GM23338 (cell line): Measurements from ENCODE around the gene THOP1. TPM values are rescaled to one million over a fixed set of nuclear protein-coding genes. Genes with fewer than 3 reads are reported as not detected.

Experiments
- ATAC-seq: fragments of 200-7000 bp; cut with Tn5 transposase; 3 replicates; pipeline ENCODE4 v1.9.1; 2020
- DNase-seq: peaks from one replicate; pipeline ENCODE4 v3.0.0-alpha.2; 2015; ENCODE audit warnings: low spot score
- H2AFZ ChIP-seq: fragments of 200-600 bp; sonication (generic); 2 replicates; pipeline ENCODE4 v1.8.0; 2016; ENCODE audit warnings: antibody characterized with exemption, mild to moderate bottlenecking, moderate library complexity
- H3F3A ChIP-seq: fragments of 200-600 bp; sonication (generic); replicated peaks from 2 replicates; pipeline ENCODE4 v1.8.0; 2017; ENCODE audit warnings: antibody characterized with exemption, mixed run types, low read depth
- H3K27ac ChIP-seq: fragments of 200-600 bp; sonication (generic); 2 replicates; pipeline ENCODE4 v1.6.1; 2016; ENCODE audit warnings: low read depth
- H3K27me3 ChIP-seq: fragments of 200-600 bp; sonication (generic); 2 replicates; pipeline ENCODE4 v1.8.0; 2016; ENCODE audit warnings: mild to moderate bottlenecking, mixed run types, moderate library complexity; ENCODE audit not compliant: insufficient read depth
- H3K36me3 ChIP-seq: fragments of 200-600 bp; sonication (generic); 2 replicates; pipeline ENCODE4 v1.8.0; 2016; ENCODE audit warnings: mild to moderate bottlenecking; ENCODE audit not compliant: insufficient read depth
- H3K4me1 ChIP-seq: fragments of 200-600 bp; sonication (generic); 2 replicates; pipeline ENCODE4 v1.8.0; 2016; ENCODE audit warnings: mild to moderate bottlenecking, moderate library complexity; ENCODE audit not compliant: insufficient read depth
- H3K4me2 ChIP-seq: fragments of 200-600 bp; sonication (generic); 2 replicates; pipeline ENCODE4 v1.7.1; 2017; ENCODE audit warnings: mixed run types
- H3K4me3 ChIP-seq: fragments of 200-600 bp; sonication (generic); 2 replicates; pipeline ENCODE4 v1.6.1; 2016; ENCODE audit warnings: mixed run types
- H3K79me2 ChIP-seq: fragments of 200-600 bp; sonication (generic); replicated peaks from 2 replicates; pipeline ENCODE4 v1.8.0; 2017; ENCODE audit warnings: mild to moderate bottlenecking; ENCODE audit not compliant: insufficient read depth
- H3K9me2 ChIP-seq: fragments of 200-600 bp; sonication (generic); 2 replicates; pipeline ENCODE4 v1.8.0; 2017; ENCODE audit not compliant: insufficient read depth
- H4K20me1 ChIP-seq: fragments of 200-600 bp; sonication (generic); replicated peaks from 2 replicates; pipeline ENCODE4 v1.8.0; 2017; ENCODE audit warnings: mild to moderate bottlenecking; ENCODE audit not compliant: insufficient read depth
- H3K27ac Mint-ChIP-seq: 2 replicates; pipeline ENCODE4 v1.8.0; 2020; ENCODE audit warnings: inconsistent platforms, mild to moderate bottlenecking, moderate library complexity, mixed read lengths
- H3K27me3 Mint-ChIP-seq: 3 replicates; pipeline ENCODE4 v1.8.0; 2022; ENCODE audit warnings: low read depth, mild to moderate bottlenecking, moderate library complexity, mixed read lengths, inconsistent platforms; ENCODE audit not compliant: insufficient read depth, poor library complexity
- H3K36me3 Mint-ChIP-seq: 3 replicates; pipeline ENCODE4 v1.8.0; 2021; ENCODE audit warnings: low read depth, mild to moderate bottlenecking, inconsistent platforms, moderate library complexity, mixed read lengths
- H3K4me1 Mint-ChIP-seq: 3 replicates; pipeline ENCODE4 v1.8.0; 2020; ENCODE audit warnings: mild to moderate bottlenecking, inconsistent platforms, mixed read lengths
- H3K4me3 Mint-ChIP-seq: 3 replicates; pipeline ENCODE4 v1.8.0; 2021; ENCODE audit warnings: moderate library complexity, mild to moderate bottlenecking, inconsistent platforms, mixed read lengths
- H3K9me3 Mint-ChIP-seq: 3 replicates; pipeline ENCODE4 v1.8.0; 2020; ENCODE audit warnings: moderate library complexity, mild to moderate bottlenecking, inconsistent platforms, mixed read lengths
- CREB1 ChIP-seq: fragments of 250-450 bp; sonication (Bioruptor Pico); IDR thresholded peaks from 2 replicates; pipeline ENCODE4 v1.5.0; 2020; ENCODE audit warnings: low read depth, mild to moderate bottlenecking, moderate library complexity
- CTCF ChIP-seq, 2 experiments: fragments of 200-600 bp in 1 of 2; sonication (generic) in 1 of 2; conservative IDR thresholded peaks; 2 replicates each; pipeline versions ENCODE4 v1.5.1 to v1.6.1; 2016 to 2017; ENCODE audit warnings: antibody characterized with exemption in 2 of 2, low read depth in 2 of 2, mild to moderate bottlenecking in 2 of 2, moderate library complexity in 1 of 2
- EZH2 ChIP-seq: fragments of 200-600 bp; sonication (generic); IDR thresholded peaks from one replicate; pipeline ENCODE4 v1.8.0; 2017; ENCODE audit warnings: antibody characterized with exemption, mild to moderate bottlenecking, low read depth; ENCODE audit not compliant: unreplicated experiment
- EZH2phosphoT487 ChIP-seq: fragments of 200-600 bp; sonication (generic); IDR thresholded peaks from one replicate; pipeline ENCODE4 v1.8.1; 2018; ENCODE audit warnings: antibody characterized with exemption; ENCODE audit not compliant: unreplicated experiment
- JUNB ChIP-seq: IDR thresholded peaks from one replicate; pipeline ENCODE4 v1.6.1; 2016; ENCODE audit warnings: antibody characterized with exemption; ENCODE audit not compliant: unreplicated experiment
- NANOG ChIP-seq: IDR thresholded peaks from 2 replicates; pipeline ENCODE4 v1.6.1; 2016; ENCODE audit warnings: antibody characterized with exemption, borderline replicate concordance
- POLR2AphosphoS5 ChIP-seq: IDR thresholded peaks from 2 replicates; pipeline ENCODE4 v1.6.1; 2016; ENCODE audit warnings: antibody characterized with exemption, low read depth
- STAT1 ChIP-seq: IDR thresholded peaks from one replicate; pipeline ENCODE4 v1.6.1; 2016; ENCODE audit warnings: antibody characterized with exemption; ENCODE audit not compliant: unreplicated experiment
- ZNF114 ChIP-seq: fragments of 250-450 bp; sonication (Bioruptor Pico); IDR thresholded peaks from 2 replicates; pipeline ENCODE4 v1.5.0; 2020; ENCODE audit warnings: mild to moderate bottlenecking, moderate library complexity
- ZNF331 ChIP-seq: fragments of 250-450 bp; sonication (Bioruptor Pico); IDR thresholded peaks from 2 replicates; pipeline ENCODE4 v1.5.0; 2020; ENCODE audit warnings: low read depth, mild to moderate bottlenecking, moderate library complexity
- ZNF462 ChIP-seq: fragments of 250-450 bp; sonication (Bioruptor Pico); IDR thresholded peaks from 2 replicates; pipeline ENCODE4 v1.5.0; 2020; ENCODE audit warnings: mild to moderate bottlenecking, moderate library complexity
- polyA plus RNA-seq: library from polyadenylated mRNA; unstranded; fragments of >200 nt; fragmentation: Nextera tagmentation; extraction: Ambion mirVana; gene quantifications from 2 replicates; pipeline ENCODE4 v1.2.1, GENCODE V29; 2016
- total RNA-seq: library from RNA; depleted of rRNA; stranded (reverse); fragments of >200 nt; shearing (Covaris generic); gene quantifications from 2 replicates; pipeline ENCODE4 v1.2.3, GENCODE V29; 2014
- TF ChIP-seq, protein P1 (sequence below): IDR thresholded peaks from one replicate; pipeline ENCODE4 v1.6.1; 2018; ENCODE audit warnings: antibody characterized with exemption; ENCODE audit not compliant: unreplicated experiment
- TF ChIP-seq, protein P2 (sequence below): IDR thresholded peaks from 2 replicates; pipeline ENCODE4 v1.6.1; 2016; ENCODE audit warnings: antibody characterized with exemption

Gene THOP1
- total and polyA plus RNA-seq, 2 experiments from 2014 or later = 110 to 229 TPM

GRCh38 chr19:2765376-2765775 is 19.9 kb upstream of the THOP1 start:
- H3K4me1 Mint-ChIP-seq = no peaks in the 10 kb centered on the region
- ATAC-seq = no peak
- H3K36me3 Mint-ChIP-seq = peaks cover 49% of the 10 kb centered on the region
- TF ChIP-seq EZH2phosphoT487 = no peak
- no peak for TF ChIP-seq POLR2AphosphoS5
- no peak for TF ChIP-seq STAT1
- no peak for TF ChIP-seq EZH2
- TF ChIP-seq, protein P1, sequence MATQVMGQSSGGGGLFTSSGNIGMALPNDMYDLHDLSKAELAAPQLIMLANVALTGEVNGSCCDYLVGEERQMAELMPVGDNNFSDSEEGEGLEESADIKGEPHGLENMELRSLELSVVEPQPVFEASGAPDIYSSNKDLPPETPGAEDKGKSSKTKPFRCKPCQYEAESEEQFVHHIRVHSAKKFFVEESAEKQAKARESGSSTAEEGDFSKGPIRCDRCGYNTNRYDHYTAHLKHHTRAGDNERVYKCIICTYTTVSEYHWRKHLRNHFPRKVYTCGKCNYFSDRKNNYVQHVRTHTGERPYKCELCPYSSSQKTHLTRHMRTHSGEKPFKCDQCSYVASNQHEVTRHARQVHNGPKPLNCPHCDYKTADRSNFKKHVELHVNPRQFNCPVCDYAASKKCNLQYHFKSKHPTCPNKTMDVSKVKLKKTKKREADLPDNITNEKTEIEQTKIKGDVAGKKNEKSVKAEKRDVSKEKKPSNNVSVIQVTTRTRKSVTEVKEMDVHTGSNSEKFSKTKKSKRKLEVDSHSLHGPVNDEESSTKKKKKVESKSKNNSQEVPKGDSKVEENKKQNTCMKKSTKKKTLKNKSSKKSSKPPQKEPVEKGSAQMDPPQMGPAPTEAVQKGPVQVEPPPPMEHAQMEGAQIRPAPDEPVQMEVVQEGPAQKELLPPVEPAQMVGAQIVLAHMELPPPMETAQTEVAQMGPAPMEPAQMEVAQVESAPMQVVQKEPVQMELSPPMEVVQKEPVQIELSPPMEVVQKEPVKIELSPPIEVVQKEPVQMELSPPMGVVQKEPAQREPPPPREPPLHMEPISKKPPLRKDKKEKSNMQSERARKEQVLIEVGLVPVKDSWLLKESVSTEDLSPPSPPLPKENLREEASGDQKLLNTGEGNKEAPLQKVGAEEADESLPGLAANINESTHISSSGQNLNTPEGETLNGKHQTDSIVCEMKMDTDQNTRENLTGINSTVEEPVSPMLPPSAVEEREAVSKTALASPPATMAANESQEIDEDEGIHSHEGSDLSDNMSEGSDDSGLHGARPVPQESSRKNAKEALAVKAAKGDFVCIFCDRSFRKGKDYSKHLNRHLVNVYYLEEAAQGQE = no peak
- TF ChIP-seq, protein P2, sequence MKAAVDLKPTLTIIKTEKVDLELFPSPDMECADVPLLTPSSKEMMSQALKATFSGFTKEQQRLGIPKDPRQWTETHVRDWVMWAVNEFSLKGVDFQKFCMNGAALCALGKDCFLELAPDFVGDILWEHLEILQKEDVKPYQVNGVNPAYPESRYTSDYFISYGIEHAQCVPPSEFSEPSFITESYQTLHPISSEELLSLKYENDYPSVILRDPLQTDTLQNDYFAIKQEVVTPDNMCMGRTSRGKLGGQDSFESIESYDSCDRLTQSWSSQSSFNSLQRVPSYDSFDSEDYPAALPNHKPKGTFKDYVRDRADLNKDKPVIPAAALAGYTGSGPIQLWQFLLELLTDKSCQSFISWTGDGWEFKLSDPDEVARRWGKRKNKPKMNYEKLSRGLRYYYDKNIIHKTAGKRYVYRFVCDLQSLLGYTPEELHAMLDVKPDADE = no peak
- no peak for TF ChIP-seq CTCF (conservative IDR thresholded peaks at IDR 0.05; ENCODE audit: low read depth in 2 of 2)
- TF ChIP-seq ZNF331 (CRISPR knock-in tag) = no peak
- no peak for TF ChIP-seq JUNB
- no peak for TF ChIP-seq NANOG
- TF ChIP-seq ZNF114 (CRISPR knock-in tag) = no peak
- TF ChIP-seq ZNF462 (CRISPR knock-in tag) = no peak
- no peak for TF ChIP-seq CREB1
- Histone ChIP-seq H3K27me3 (no peaks in the 10 kb centered on the region), H3K36me3 (peaks cover 9% of the 10 kb centered on the region; the same call in 1 of the 2 replicates), H4K20me1 (peaks cover 6% of the 10 kb centered on the region; the same call in 1 of the 2 replicates), H3K9me2 (no peaks in the 10 kb centered on the region), H3F3A (no peaks in the 10 kb centered on the region), H3K4me3 (no peak overlapping the region), H2AFZ (no peak overlapping the region), H3K4me1 (no peaks in the 10 kb centered on the region), H3K27ac (no peak overlapping the region), H3K79me2 (peaks cover 12% of the 10 kb centered on the region), H3K4me2 (no peak overlapping the region)
- H3K9me3 Mint-ChIP-seq = no peaks in the 10 kb centered on the region
- no peak overlapping the region for H3K27ac Mint-ChIP-seq
- no peak overlapping the region for H3K4me3 Mint-ChIP-seq
- no peak for DNase-seq
- peaks cover 8% of the 10 kb centered on the region for H3K27me3 Mint-ChIP-seq
